ENCODE measurements around the gene BABAM2. TPM values are rescaled to one million over a fixed set of nuclear protein-coding genes. Genes with fewer than 3 reads are reported as not detected.
A peak's percentile ranks its signal among the peaks of the same experiment; 100 is the strongest.

Gene BABAM2
- total RNA-seq, 4 donors from 2014 or later = 33.2 to 70.3 (median 38.6) TPM

DNA sequence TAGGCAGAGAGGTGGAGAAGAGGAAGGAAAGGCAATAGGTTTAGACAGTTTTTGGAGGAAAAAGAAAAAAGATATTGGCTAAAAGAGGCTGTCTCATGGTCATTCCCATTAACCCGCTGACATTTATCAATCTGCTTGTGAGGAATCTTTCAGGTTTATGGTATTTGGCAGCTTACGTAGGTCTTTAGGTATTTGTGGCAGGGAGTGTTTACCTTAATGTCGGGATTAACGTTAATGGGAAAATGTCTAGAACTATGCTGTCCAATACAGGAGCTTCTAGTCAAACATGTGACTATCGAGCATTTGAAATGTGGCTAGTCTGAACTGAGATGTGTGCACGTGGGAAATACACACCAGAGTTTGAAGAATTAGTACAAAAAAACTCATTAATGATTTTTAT, 144.2 kb downstream of the BABAM2 start:
- DNase-seq = no peak
- intact Hi-C loops (cut with DNase I) = no loop called here
- 97% methylated on average over 6 of the region's 6 CpGs for WGBS, 2 donors
- peaks cover 0 to 7% of the 10 kb centered on the region in 2 donors for H3K4me1 ChIP-seq
- no peaks in the 10 kb centered on the region for H3K9me3 ChIP-seq
- H3K4me3 ChIP-seq (replicated peaks in 1 of 3) = no peak overlapping the region
- no peak overlapping the region for H3K27ac ChIP-seq
- H3K27me3 ChIP-seq = no peaks in the 10 kb centered on the region
- TF ChIP-seq, protein P1, sequence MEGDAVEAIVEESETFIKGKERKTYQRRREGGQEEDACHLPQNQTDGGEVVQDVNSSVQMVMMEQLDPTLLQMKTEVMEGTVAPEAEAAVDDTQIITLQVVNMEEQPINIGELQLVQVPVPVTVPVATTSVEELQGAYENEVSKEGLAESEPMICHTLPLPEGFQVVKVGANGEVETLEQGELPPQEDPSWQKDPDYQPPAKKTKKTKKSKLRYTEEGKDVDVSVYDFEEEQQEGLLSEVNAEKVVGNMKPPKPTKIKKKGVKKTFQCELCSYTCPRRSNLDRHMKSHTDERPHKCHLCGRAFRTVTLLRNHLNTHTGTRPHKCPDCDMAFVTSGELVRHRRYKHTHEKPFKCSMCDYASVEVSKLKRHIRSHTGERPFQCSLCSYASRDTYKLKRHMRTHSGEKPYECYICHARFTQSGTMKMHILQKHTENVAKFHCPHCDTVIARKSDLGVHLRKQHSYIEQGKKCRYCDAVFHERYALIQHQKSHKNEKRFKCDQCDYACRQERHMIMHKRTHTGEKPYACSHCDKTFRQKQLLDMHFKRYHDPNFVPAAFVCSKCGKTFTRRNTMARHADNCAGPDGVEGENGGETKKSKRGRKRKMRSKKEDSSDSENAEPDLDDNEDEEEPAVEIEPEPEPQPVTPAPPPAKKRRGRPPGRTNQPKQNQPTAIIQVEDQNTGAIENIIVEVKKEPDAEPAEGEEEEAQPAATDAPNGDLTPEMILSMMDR (IDR thresholded peaks at IDR 0.05) = no peak
- TF ChIP-seq POLR2A (IDR thresholded peaks at IDR 0.05) = no peak
- no peaks in the 10 kb centered on the region for H3K36me3 ChIP-seq

DNA sequence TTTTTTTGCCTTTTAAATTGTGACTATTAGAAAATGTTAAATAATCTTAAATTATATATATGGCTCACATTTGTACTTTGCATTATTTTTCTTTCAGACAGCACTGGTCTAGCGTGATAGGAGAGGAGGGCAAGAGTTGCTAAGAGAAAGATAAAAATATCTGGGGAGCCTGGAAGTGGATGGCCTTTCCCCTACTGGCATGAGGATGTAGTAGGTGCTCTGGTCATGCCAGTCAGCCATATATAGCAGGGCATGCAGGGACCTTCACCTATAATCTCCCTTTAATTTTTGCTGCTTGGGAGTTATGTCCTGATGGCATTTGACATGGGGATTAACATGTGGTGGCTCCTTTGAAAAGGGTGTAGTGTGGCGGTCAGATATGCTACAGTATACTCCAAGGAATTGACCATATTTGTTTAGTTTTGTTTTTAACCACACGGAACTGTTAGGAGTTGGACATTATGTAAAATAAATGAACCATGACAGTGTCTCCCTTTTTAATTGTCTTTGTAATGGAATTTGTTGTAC, 144.7 kb downstream of the BABAM2 start:
- Histone ChIP-seq H3K4me1 (peaks cover 0 to 7% of the 10 kb centered on the region in 2 donors), H3K27me3 (no peaks in the 10 kb centered on the region), H3K27ac (no peak overlapping the region), H3K36me3 (no peaks in the 10 kb centered on the region), H3K4me3 (replicated peaks in 1 of 3) (no peak overlapping the region), H3K9me3 (no peaks in the 10 kb centered on the region)
- no peak for DNase-seq
- no peak for TF ChIP-seq POLR2A (IDR thresholded peaks at IDR 0.05)
- TF ChIP-seq, protein P1 (IDR thresholded peaks at IDR 0.05) = no peak
- WGBS, 2 donors = 75 to 77% methylated on average over 3 of the region's 3 CpGs
- intact Hi-C loops (cut with DNase I) = no loop called here

DNA sequence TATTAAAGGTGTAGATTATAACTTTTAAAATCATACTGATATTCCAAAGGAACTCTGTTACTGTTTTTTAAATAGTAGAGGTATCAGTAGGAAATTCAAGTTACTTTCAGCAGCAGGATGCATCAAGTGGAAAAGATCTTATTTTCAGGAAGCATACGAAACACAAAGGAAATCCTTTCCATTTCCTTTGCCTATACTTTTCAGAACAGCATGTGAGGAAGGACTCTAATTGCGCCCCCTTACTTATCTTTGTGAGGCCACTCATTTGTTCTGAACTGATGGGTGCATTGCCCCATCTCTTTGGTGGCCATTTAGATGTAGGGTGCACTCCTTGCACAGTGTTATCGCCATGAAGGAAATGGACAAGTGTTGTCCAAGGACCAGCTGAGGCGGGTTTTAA, 145.3 kb downstream of the BABAM2 start:
- H3K36me3 ChIP-seq = no peaks in the 10 kb centered on the region
- 80 to 85% methylated on average over 4 of the region's 4 CpGs for WGBS, 2 donors
- intact Hi-C loops (cut with DNase I) = no loop called here

DNA sequence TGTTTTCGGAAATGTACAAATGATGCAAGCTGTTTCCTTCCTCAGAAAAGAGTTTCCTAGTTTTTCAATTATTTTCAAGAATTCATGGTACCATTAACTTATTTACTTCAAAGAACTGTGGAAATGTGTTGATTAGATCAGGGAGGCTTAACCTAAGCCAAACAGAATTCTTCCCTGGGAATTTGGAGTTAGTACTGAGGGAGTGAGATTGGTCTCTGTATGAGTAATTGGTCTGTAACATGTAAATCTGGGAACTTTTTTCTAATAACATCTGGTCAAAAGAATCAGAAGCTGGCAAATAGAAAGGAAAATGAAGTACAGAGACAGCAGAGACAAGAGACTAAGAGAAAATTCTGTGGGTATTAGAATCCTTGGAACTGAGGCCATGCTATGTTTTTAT, 145.8 kb downstream of the BABAM2 start:
- Histone ChIP-seq H3K4me1 (peaks cover 0 to 7% of the 10 kb centered on the region in 2 donors), H3K36me3 (no peaks in the 10 kb centered on the region), H3K27me3 (no peaks in the 10 kb centered on the region), H3K4me3 (replicated peaks in 1 of 3) (no peak overlapping the region), H3K27ac (peak overlapping the region in 1 of 3 donors; percentile 10), H3K9me3 (no peaks in the 10 kb centered on the region)
- no peak for DNase-seq
- intact Hi-C loops (cut with DNase I) = no loop called here
- WGBS, 2 donors = 85 to 87% methylated on average over 1 of the region's 1 CpG
- TF ChIP-seq, protein P1 (IDR thresholded peaks at IDR 0.05) = no peak
- TF ChIP-seq POLR2A (IDR thresholded peaks at IDR 0.05) = no peak

More for the DNA sequence above, 145.3 kb downstream of the BABAM2 start:
- peak overlapping the region in 1 of 3 donors; percentile 10 for H3K27ac ChIP-seq
- H3K4me3 ChIP-seq (replicated peaks in 1 of 3) = no peak overlapping the region
- TF ChIP-seq, protein P1 (IDR thresholded peaks at IDR 0.05) = no peak
- no peak for TF ChIP-seq POLR2A (IDR thresholded peaks at IDR 0.05)
- no peak for DNase-seq
- H3K27me3 ChIP-seq = no peaks in the 10 kb centered on the region
- peaks cover 0 to 7% of the 10 kb centered on the region in 2 donors for H3K4me1 ChIP-seq
- no peaks in the 10 kb centered on the region for H3K9me3 ChIP-seq

DNA sequence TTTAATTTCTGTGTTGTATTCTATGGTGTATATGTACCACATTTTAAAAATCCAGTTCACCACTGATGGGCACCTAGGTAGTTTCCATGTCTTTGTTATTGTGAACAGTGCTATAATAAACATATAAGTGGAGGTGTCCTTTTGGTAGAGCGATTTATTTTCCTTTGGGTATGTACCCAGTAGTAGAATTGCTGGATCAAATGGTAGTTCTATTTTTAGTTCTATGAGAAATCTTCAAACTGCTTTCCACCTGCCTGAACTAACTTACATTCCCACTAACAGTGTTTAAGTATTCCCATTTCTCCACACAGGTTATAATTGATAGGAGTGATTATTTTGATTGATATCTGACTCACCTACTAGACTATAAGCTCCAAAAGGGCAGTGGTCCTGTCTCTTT, 148.2 kb downstream of the BABAM2 start:
- no peaks in the 10 kb centered on the region for H3K36me3 ChIP-seq
- DNase-seq = no peak
- no peaks in the 10 kb centered on the region for H3K9me3 ChIP-seq
- H3K4me1 ChIP-seq = peaks cover 0 to 7% of the 10 kb centered on the region in 2 donors
- H3K27ac ChIP-seq = no peak overlapping the region
- intact Hi-C loops (cut with DNase I) = no loop called here
- no peaks in the 10 kb centered on the region for H3K27me3 ChIP-seq
- TF ChIP-seq, protein P1 (IDR thresholded peaks at IDR 0.05) = no peak
- no peak for TF ChIP-seq POLR2A (IDR thresholded peaks at IDR 0.05)
- WGBS, 2 donors = 98 to 100% methylated on average over 1 of the region's 1 CpG
- no peak overlapping the region for H3K4me3 ChIP-seq (replicated peaks in 1 of 3)

All from thyroid gland (tissue), 4 donors.